ENCODE results near the gene OSGIN1. TPM values are rescaled to one million over a fixed set of nuclear protein-coding genes. Genes with fewer than 3 reads are reported as not detected.

Gene OSGIN1
- total RNA-seq, 2 donors from 2014 or later = 4.4 to 9.4 TPM

DNA sequence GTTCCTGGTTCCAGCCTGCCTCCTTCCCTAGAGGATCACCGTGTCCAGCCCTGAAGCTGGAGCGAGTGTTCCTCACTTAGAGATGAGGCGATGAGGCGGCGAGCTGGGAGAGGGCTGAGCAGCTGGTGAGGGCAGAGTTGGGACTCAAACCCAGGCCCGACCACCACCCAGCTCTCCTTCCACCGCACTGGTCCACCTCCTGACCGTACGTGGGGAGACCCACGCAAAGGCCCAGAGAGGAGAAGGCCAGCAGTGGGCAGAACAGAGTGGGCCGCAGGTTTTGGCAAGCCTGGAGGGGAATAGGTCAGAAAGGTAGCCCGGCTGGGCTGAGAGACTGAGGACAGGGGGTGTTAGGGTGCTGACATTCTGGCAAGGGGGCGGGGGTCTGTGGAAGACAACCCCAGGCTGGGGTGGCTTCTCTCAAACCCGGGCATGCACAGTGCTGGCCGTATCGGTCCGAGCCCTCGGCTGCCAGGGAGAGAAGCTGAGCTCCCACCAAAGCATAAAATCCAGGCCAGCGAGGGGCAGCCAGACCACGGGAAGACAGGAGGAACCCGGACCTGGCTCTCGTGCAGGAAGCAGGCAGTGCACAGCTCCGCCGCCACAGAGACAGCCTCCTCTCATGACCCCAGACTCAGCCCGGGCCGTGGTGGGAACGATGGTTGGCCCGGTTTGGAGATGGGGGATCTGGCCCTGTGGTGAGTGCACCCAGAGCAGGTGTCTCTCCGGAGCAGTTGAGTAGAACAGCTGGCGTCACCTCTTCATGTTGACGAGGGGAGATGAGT lies 29.3 kb upstream of the OSGIN1 start:
- H3K4me3 ChIP-seq = no peak overlapping the region
- DNase-seq (ENCODE audit: low spot score) = no peak
- H3K9me3 ChIP-seq = no peaks in the 10 kb centered on the region
- TF ChIP-seq, protein P1, sequence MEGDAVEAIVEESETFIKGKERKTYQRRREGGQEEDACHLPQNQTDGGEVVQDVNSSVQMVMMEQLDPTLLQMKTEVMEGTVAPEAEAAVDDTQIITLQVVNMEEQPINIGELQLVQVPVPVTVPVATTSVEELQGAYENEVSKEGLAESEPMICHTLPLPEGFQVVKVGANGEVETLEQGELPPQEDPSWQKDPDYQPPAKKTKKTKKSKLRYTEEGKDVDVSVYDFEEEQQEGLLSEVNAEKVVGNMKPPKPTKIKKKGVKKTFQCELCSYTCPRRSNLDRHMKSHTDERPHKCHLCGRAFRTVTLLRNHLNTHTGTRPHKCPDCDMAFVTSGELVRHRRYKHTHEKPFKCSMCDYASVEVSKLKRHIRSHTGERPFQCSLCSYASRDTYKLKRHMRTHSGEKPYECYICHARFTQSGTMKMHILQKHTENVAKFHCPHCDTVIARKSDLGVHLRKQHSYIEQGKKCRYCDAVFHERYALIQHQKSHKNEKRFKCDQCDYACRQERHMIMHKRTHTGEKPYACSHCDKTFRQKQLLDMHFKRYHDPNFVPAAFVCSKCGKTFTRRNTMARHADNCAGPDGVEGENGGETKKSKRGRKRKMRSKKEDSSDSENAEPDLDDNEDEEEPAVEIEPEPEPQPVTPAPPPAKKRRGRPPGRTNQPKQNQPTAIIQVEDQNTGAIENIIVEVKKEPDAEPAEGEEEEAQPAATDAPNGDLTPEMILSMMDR (IDR thresholded peaks at IDR 0.05) = no peak
- TF ChIP-seq POLR2A (IDR thresholded peaks at IDR 0.05) (no peak), POLR2AphosphoS5 (IDR thresholded peaks at IDR 0.05) (no peak)
- WGBS = 86% methylated on average over 31 of the region's 31 CpGs
- no peaks in the 10 kb centered on the region for H3K4me1 ChIP-seq (replicated peaks)
- peaks cover 0 to 3% of the 10 kb centered on the region in 2 donors for H3K36me3 ChIP-seq
- no peak overlapping the region for H3K27ac ChIP-seq
- intact Hi-C loops (cut with DNase I) = no loop called here
- no peaks in the 10 kb centered on the region for H3K27me3 ChIP-seq (replicated peaks; ENCODE audit: insufficient read depth)

DNA sequence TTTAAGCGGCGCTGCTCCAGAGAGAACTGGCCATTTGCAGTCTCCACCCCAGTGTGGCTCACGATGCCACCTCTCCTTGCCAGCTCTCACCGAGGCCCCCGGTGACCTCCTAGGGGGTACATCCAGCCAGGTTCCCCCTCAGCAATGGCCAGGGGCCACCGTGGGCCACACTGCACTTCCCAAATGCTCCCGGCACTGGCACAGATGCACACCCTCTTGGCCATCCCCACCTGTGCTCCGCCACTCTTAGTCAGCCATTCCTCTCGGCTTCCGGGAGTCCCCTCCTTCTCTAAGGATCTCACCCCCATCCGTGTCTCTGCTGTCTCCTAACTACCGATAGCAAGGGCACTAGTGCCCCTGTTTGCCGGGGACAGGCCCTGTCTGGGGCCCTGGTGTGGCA lies 28.4 kb upstream of the OSGIN1 start:
- Histone ChIP-seq H3K4me3 (no peak overlapping the region), H3K4me1 (replicated peaks) (no peaks in the 10 kb centered on the region), H3K27me3 (replicated peaks; ENCODE audit: insufficient read depth) (no peaks in the 10 kb centered on the region), H3K27ac (no peak overlapping the region), H3K9me3 (no peaks in the 10 kb centered on the region), H3K36me3 (no peaks in the 10 kb centered on the region)
- TF ChIP-seq POLR2A (IDR thresholded peaks at IDR 0.05) = no peak
- TF ChIP-seq POLR2AphosphoS5 (IDR thresholded peaks at IDR 0.05) = no peak
- TF ChIP-seq, protein P1 (IDR thresholded peaks at IDR 0.05) = no peak
- intact Hi-C loops (cut with DNase I) = no loop called here
- 79% methylated on average over 13 of the region's 13 CpGs for WGBS
- no peak for DNase-seq (ENCODE audit: low spot score)

DNA sequence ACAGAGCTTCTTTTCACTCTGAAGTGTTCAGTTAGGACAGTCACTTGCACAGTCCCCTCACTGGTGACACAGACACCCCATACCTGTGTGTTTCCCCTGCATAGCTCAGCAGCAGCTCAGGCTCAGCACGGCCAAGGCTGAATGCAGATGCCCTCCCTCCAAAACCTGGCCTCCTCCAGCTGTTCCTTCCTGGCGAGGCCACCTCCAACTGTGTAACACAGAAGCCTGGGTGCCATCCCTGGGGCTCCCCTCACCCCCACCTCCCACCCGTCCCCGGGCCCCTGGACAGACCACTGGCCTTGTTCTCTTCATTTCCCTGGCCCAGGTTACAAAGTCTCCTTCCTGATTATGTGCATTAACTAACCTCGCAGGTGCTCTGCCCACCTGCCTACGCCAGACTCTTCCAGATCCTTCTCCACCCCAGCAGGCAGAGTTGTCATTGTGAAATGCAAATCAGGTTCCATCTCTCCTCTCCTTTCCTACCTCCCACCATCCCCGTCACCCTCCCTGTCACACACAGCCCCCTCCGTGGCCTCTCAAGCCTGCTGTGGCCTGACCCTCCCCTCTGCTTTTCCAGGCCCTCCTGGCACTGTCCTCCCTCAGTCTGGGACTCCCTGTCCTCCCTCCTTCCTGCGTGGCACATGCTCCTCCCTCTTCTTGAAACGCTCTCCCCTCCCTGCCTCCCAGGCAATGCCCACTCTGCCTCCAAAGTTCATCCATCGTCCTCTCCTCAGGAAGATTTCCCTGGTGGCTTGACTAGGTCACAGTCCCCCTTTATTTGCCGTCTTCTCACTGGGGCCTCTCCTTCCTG lies 27.7 kb upstream of the OSGIN1 start:
- H3K4me3 ChIP-seq = no peak overlapping the region
- intact Hi-C loops (cut with DNase I) = no loop called here
- H3K27ac ChIP-seq = no peak overlapping the region
- no peak for DNase-seq (ENCODE audit: low spot score)
- TF ChIP-seq, protein P1 (IDR thresholded peaks at IDR 0.05) = no peak
- no peak for TF ChIP-seq POLR2A (IDR thresholded peaks at IDR 0.05)
- no peak for TF ChIP-seq POLR2AphosphoS5 (IDR thresholded peaks at IDR 0.05)
- H3K36me3 ChIP-seq = no peaks in the 10 kb centered on the region
- no peaks in the 10 kb centered on the region for H3K4me1 ChIP-seq (replicated peaks)
- H3K27me3 ChIP-seq (replicated peaks; ENCODE audit: insufficient read depth) = no peaks in the 10 kb centered on the region
- WGBS = 83% methylated on average over 12 of the region's 12 CpGs
- no peaks in the 10 kb centered on the region for H3K9me3 ChIP-seq

- H3K27ac ChIP-seq = peak overlapping the region in 1 of 2 donors; percentile 74
- no peaks in the 10 kb centered on the region for H3K4me1 ChIP-seq (replicated peaks)
- intact Hi-C loops (cut with DNase I) = no loop called here
- no peak for DNase-seq (ENCODE audit: low spot score)
- no peaks in the 10 kb centered on the region for H3K9me3 ChIP-seq
- no peaks in the 10 kb centered on the region for H3K36me3 ChIP-seq
- TF ChIP-seq, protein P1 (IDR thresholded peaks at IDR 0.05) = no peak
- no peak for TF ChIP-seq POLR2AphosphoS5 (IDR thresholded peaks at IDR 0.05)
- TF ChIP-seq POLR2A (IDR thresholded peaks at IDR 0.05) = no peak
- WGBS = 56% methylated on average over 25 of the region's 27 CpGs
- H3K27me3 ChIP-seq (replicated peaks; ENCODE audit: insufficient read depth) = no peaks in the 10 kb centered on the region
- H3K4me3 ChIP-seq = no peak overlapping the region
Measured at GRCh38 chr16:83925957-83926725, 26.9 kb upstream of the OSGIN1 start.

All from prostate gland (tissue), 2 donors.